ENCODE measurements around the gene MLYCD.

The MLYCD gene

DNA sequence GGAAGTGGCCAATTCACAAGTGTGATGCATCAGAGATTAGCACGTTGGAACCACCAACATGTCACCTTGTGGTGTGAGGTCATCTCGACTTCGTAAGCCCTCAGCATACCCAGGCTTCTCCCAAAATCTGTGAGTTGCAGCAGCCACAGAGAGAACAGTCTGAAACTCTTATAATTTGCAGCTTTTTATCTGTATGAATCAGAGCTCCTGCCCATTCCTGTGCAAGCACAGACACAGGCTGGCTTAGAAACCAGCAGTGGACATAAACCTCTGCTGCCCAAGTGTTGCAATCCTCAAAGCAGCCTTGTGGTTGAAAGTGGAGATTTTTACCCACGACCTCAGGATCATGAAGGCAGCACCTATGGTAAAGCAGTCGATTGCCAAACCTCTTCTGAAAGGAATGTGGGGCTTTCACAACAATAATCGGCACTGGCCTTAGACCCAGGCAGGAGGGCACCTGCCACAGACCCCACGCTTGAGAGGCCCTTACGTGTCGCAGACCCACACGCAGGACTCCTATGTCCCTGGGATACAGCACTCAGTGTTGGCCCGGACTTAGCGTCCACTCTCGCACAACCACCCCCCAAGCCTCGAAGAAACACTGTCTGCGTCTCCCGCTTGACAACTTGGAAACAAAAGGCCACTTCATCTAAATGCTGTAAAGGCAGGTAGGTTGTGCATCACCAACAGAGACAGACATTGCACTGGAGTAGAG is 29.6 kb downstream of the MLYCD start:
- Histone ChIP-seq H3K27me3 (ENCODE audit: insufficient read depth, low read length) (0 out of 2 replicates have a peak, but pooled peaks cover 3% of the 10 kb centered on the region), H3K9me3 (ENCODE audit: low read length) (no peaks in the 10 kb centered on the region), H2AFZ (ENCODE audit: low read length) (no peak overlapping the region), H4K20me1 (ENCODE audit: insufficient read depth, low read length) (no peaks in the 10 kb centered on the region), H3K9ac (ENCODE audit: low read length) (no peak overlapping the region), H3K4me3 (ENCODE audit: low read depth, low read length, poor library complexity, severe bottlenecking) (no peak overlapping the region), H3K27ac (ENCODE audit: low read depth, low read length, poor library complexity, severe bottlenecking) (no peak overlapping the region), H3K4me2 (ENCODE audit: low read length) (no peak overlapping the region), H3K4me1 (ENCODE audit: insufficient read depth, low read length, severe bottlenecking) (no peaks in the 10 kb centered on the region), H3F3A (ENCODE audit: insufficient read depth, low read length) (no peaks in the 10 kb centered on the region), H3K36me3 (ENCODE audit: insufficient read depth, low read length) (no peaks in the 10 kb centered on the region), H3K9me2 (ENCODE audit: low read depth, low read length) (no peaks in the 10 kb centered on the region), H3K79me2 (ENCODE audit: insufficient read depth, low read length) (no peaks in the 10 kb centered on the region)
- TF ChIP-seq, protein P1, sequence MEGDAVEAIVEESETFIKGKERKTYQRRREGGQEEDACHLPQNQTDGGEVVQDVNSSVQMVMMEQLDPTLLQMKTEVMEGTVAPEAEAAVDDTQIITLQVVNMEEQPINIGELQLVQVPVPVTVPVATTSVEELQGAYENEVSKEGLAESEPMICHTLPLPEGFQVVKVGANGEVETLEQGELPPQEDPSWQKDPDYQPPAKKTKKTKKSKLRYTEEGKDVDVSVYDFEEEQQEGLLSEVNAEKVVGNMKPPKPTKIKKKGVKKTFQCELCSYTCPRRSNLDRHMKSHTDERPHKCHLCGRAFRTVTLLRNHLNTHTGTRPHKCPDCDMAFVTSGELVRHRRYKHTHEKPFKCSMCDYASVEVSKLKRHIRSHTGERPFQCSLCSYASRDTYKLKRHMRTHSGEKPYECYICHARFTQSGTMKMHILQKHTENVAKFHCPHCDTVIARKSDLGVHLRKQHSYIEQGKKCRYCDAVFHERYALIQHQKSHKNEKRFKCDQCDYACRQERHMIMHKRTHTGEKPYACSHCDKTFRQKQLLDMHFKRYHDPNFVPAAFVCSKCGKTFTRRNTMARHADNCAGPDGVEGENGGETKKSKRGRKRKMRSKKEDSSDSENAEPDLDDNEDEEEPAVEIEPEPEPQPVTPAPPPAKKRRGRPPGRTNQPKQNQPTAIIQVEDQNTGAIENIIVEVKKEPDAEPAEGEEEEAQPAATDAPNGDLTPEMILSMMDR (IDR thresholded peaks at IDR 0.05; ENCODE audit: low read length), result no peak
- TF ChIP-seq EZH2 (IDR thresholded peaks at IDR 0.05; ENCODE audit: borderline replicate concordance, low read length), result no peak

DNA sequence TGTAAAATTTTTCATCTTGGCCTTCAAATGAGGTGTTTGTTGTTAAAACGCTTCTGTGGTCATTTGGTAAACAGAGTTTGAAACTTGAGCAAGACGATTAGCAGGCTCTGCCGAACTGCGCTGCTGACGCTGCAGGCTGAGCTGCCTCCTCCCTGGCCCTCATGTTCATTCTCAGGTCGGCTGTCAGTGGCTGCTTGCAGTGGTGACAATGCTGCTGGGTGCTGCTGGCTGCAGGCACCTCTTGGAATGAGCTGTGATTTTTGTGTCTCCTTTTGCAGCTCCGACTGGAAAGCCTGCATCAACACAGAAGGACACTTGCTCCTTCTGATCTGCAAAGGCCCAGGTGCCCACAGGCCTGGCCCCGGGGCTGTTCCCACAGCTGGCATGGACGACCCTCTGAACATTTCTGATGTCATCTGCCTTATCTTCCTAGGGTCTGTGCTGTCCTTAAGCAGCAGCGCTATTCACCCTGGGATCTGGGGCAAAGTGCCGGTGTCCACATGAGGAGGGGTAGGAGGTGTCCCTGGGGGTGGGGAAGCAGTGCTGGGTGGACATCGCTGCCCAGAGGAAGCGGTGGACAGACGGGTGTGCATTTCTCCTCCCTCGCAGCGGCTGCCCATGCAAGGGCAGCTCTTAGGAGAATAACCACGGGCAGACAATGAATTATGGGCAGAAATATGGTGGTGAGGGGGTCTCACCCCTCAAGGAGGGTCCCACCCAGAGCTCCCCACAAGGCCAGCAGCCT is 31.1 kb downstream of the MLYCD start:
- no peak overlapping the region for H3K27ac ChIP-seq (ENCODE audit: low read depth, low read length, poor library complexity, severe bottlenecking)
- 0 out of 2 replicates have a peak, but pooled peaks cover 3% of the 10 kb centered on the region for H3K27me3 ChIP-seq (ENCODE audit: insufficient read depth, low read length)
- no peaks in the 10 kb centered on the region for H3K9me2 ChIP-seq (ENCODE audit: low read depth, low read length)
- H3K4me3 ChIP-seq (ENCODE audit: low read depth, low read length, poor library complexity, severe bottlenecking), result no peak overlapping the region
- H2AFZ ChIP-seq (ENCODE audit: low read length), result no peak overlapping the region
- H3F3A ChIP-seq (ENCODE audit: insufficient read depth, low read length), result no peaks in the 10 kb centered on the region
- no peaks in the 10 kb centered on the region for H3K36me3 ChIP-seq (ENCODE audit: insufficient read depth, low read length)
- H4K20me1 ChIP-seq (ENCODE audit: insufficient read depth, low read length), result no peaks in the 10 kb centered on the region
- no peaks in the 10 kb centered on the region for H3K79me2 ChIP-seq (ENCODE audit: insufficient read depth, low read length)
- no peak overlapping the region for H3K9ac ChIP-seq (ENCODE audit: low read length)
- H3K9me3 ChIP-seq (ENCODE audit: low read length), result no peaks in the 10 kb centered on the region
- TF ChIP-seq EZH2 (IDR thresholded peaks at IDR 0.05; ENCODE audit: borderline replicate concordance, low read length), result no peak
- TF ChIP-seq, protein P1 (IDR thresholded peaks at IDR 0.05; ENCODE audit: low read length), result no peak
- no peaks in the 10 kb centered on the region for H3K4me1 ChIP-seq (ENCODE audit: insufficient read depth, low read length, severe bottlenecking)
- H3K4me2 ChIP-seq (ENCODE audit: low read length), result no peak overlapping the region

- TF ChIP-seq EZH2 (IDR thresholded peaks at IDR 0.05; ENCODE audit: borderline replicate concordance, low read length), result no peak
- TF ChIP-seq, protein P1 (IDR thresholded peaks at IDR 0.05; ENCODE audit: low read length), result no peak
- H3K9me3 ChIP-seq (ENCODE audit: low read length), result no peaks in the 10 kb centered on the region
- H3K9me2 ChIP-seq (ENCODE audit: low read depth, low read length), result no peaks in the 10 kb centered on the region
- no peaks in the 10 kb centered on the region for H3K36me3 ChIP-seq (ENCODE audit: insufficient read depth, low read length)
- H3K27ac ChIP-seq (ENCODE audit: low read depth, low read length, poor library complexity, severe bottlenecking), result no peak overlapping the region
- 0 out of 2 replicates have a peak, but pooled peaks cover 3% of the 10 kb centered on the region for H3K27me3 ChIP-seq (ENCODE audit: insufficient read depth, low read length)
- H2AFZ ChIP-seq (ENCODE audit: low read length), result no peak overlapping the region
- H4K20me1 ChIP-seq (ENCODE audit: insufficient read depth, low read length), result no peaks in the 10 kb centered on the region
- no peak overlapping the region for H3K4me3 ChIP-seq (ENCODE audit: low read depth, low read length, poor library complexity, severe bottlenecking)
- no peaks in the 10 kb centered on the region for H3K4me1 ChIP-seq (ENCODE audit: insufficient read depth, low read length, severe bottlenecking)
- no peak overlapping the region for H3K4me2 ChIP-seq (ENCODE audit: low read length)
- no peaks in the 10 kb centered on the region for H3F3A ChIP-seq (ENCODE audit: insufficient read depth, low read length)
- no peaks in the 10 kb centered on the region for H3K79me2 ChIP-seq (ENCODE audit: insufficient read depth, low read length)
- no peak overlapping the region for H3K9ac ChIP-seq (ENCODE audit: low read length)
Measured at GRCh38 chr16:83930730-83931500, 32.0 kb downstream of the MLYCD start.
